Urinary bladder (tissue), 4 donors: ENCODE measurements around the gene EXOC6B. TPM values are rescaled to one million over a fixed set of nuclear protein-coding genes. Genes with fewer than 3 reads are reported as not detected.

Experiments used
- DNase-seq: peaks from one replicate; pipeline ENCODE4 v3.0.0-alpha.2; 2015; ENCODE audit errors: extremely low spot score
- H3K27ac ChIP-seq: one replicate; pipeline ENCODE4 v1.5.1; 2013; ENCODE audit warnings: low read depth, mild to moderate bottlenecking, moderate library complexity
- H3K36me3 ChIP-seq: one replicate; pipeline ENCODE4 v1.6.1; 2013; ENCODE audit warnings: mild to moderate bottlenecking, moderate library complexity; ENCODE audit not compliant: insufficient read depth
- H3K4me1 ChIP-seq: one replicate; pipeline ENCODE4 v1.6.1; 2013; ENCODE audit warnings: mild to moderate bottlenecking, moderate library complexity; ENCODE audit not compliant: insufficient read depth
- H3K4me3 ChIP-seq: one replicate; pipeline ENCODE4 v1.5.1; 2013; ENCODE audit warnings: low read depth, low read length
- WGBS: extraction: QIAGEN DNeasy Blood & Tissue Kit; methylation state at CpG from one replicate; pipeline ENCODE4 v1.1.7; 2013; 5-methylcytosine and 5-hydroxymethylcytosine counted together
- polyA plus RNA-seq: library from polyadenylated mRNA; stranded (reverse); fragments of 200-250 nt; gene quantifications from one replicate; pipeline ENCODE4 v1.2.3, GENCODE V29; 2013
- total RNA-seq: library from RNA; depleted of rRNA; stranded (reverse); fragments of >200 nt; gene quantifications from one replicate; pipeline ENCODE4 v1.2.3, GENCODE V29; 2014
- donor health status: healthy with polysubstance abuse.
- donor health status: healthy.

EXOC6B gene
- total and polyA plus RNA-seq, 2 donors: 14.5 to 47.6 TPM

GRCh38 chr2:72178551-72178950, 647.3 kb downstream of the EXOC6B start:
- 92% methylated on average over 2 of the region's 2 CpGs for WGBS
- Histone ChIP-seq H3K4me3 (no peak overlapping the region), H3K27ac (no peak overlapping the region), H3K36me3 (no peaks in the 10 kb centered on the region), H3K4me1 (no peaks in the 10 kb centered on the region)
- DNase-seq: no peak

DNA sequence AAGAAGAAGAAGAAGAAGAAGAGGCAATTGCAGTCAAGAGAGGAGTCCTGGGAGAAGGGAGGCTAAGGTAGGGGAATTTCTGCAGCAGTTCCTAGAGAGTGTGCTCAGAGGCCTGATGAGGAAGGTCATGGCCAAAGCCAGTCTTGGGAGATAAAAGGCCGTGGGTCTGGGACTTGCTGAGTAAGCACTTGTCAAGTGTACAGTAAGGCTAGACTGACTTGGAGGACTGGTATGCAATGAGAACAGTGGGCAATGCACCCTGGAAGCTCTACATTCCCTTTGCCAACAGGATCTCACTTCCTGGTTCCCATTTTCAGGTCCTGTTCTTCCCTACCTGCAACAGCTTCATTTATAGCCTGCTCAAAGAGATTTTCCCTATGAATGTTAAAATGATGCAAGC, 649.6 kb downstream of the EXOC6B start:
- no peak overlapping the region for H3K27ac ChIP-seq
- no peak for DNase-seq

GRCh38 chr2:72175636-72176035, 650.2 kb downstream of the EXOC6B start:
- Histone ChIP-seq H3K4me1 (no peaks in the 10 kb centered on the region), H3K4me3 (no peak overlapping the region), H3K36me3 (no peaks in the 10 kb centered on the region), H3K27ac (no peak overlapping the region)
- WGBS: 94% methylated on average over 4 of the region's 4 CpGs
- DNase-seq: no peak

More for the DNA sequence above, 649.6 kb downstream of the EXOC6B start:
- H3K4me1 ChIP-seq: no peaks in the 10 kb centered on the region
- no peaks in the 10 kb centered on the region for H3K36me3 ChIP-seq
- 71% methylated on average over 1 of the region's 1 CpG for WGBS
- no peak overlapping the region for H3K4me3 ChIP-seq

- 64% methylated on average over 8 of the region's 8 CpGs for WGBS
- no peak overlapping the region for H3K27ac ChIP-seq
Observed at GRCh38 chr2:72173640-72174321, 652.1 kb downstream of the EXOC6B start.

GRCh38 chr2:72172478-72172877, 653.4 kb downstream of the EXOC6B start:
- Histone ChIP-seq H3K4me3 (no peak overlapping the region), H3K4me1 (no peaks in the 10 kb centered on the region), H3K27ac (no peak overlapping the region), H3K36me3 (no peaks in the 10 kb centered on the region)
- DNase-seq: no peak
- 89% methylated on average over 2 of the region's 2 CpGs for WGBS

More at GRCh38 chr2:72173640-72174321, 652.1 kb downstream of the EXOC6B start:
- no peak for DNase-seq
- Histone ChIP-seq H3K4me1 (no peaks in the 10 kb centered on the region), H3K4me3 (no peak overlapping the region), H3K36me3 (no peaks in the 10 kb centered on the region)

DNA sequence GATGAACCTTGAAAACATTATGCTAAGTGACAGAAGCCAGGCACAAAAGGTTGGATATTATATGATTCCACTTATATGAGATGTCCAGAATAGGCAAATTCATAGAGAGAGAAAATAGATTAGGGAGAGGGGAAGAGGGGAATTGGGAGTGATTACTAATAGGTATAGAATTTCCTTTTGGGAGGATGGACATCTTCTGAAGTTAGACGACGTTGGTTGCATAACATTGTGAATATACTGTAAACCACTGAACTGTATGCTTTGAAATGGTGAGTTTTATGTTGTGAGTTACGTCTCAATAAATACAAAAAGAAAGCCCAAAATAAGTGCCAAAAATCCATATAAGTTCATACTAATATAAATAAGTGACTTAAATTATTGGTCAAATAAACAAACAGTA, 659.6 kb downstream of the EXOC6B start:
- Histone ChIP-seq H3K4me3 (no peak overlapping the region), H3K4me1 (no peaks in the 10 kb centered on the region), H3K27ac (no peak overlapping the region), H3K36me3 (no peaks in the 10 kb centered on the region)
- no peak for DNase-seq
- 71% methylated on average over 3 of the region's 3 CpGs for WGBS

GRCh38 chr2:72165792-72166191, 660.0 kb downstream of the EXOC6B start:
- 76% methylated on average over 3 of the region's 3 CpGs for WGBS
- no peaks in the 10 kb centered on the region for H3K36me3 ChIP-seq
- H3K27ac ChIP-seq: no peak overlapping the region
- no peak overlapping the region for H3K4me3 ChIP-seq
- DNase-seq: no peak
- no peaks in the 10 kb centered on the region for H3K4me1 ChIP-seq

GRCh38 chr2:72162574-72162973, 663.3 kb downstream of the EXOC6B start:
- no peak overlapping the region for H3K4me3 ChIP-seq
- H3K4me1 ChIP-seq: no peaks in the 10 kb centered on the region
- 91% methylated on average over 5 of the region's 5 CpGs for WGBS
- DNase-seq: no peak
- H3K27ac ChIP-seq: no peak overlapping the region
- no peaks in the 10 kb centered on the region for H3K36me3 ChIP-seq

GRCh38 chr2:72159211-72159993, 666.4 kb downstream of the EXOC6B start:
- DNase-seq: no peak
- Histone ChIP-seq H3K4me1 (no peaks in the 10 kb centered on the region), H3K36me3 (no peaks in the 10 kb centered on the region), H3K27ac (no peak overlapping the region), H3K4me3 (no peak overlapping the region)
- WGBS: 94% methylated on average over 12 of the region's 12 CpGs

DNA sequence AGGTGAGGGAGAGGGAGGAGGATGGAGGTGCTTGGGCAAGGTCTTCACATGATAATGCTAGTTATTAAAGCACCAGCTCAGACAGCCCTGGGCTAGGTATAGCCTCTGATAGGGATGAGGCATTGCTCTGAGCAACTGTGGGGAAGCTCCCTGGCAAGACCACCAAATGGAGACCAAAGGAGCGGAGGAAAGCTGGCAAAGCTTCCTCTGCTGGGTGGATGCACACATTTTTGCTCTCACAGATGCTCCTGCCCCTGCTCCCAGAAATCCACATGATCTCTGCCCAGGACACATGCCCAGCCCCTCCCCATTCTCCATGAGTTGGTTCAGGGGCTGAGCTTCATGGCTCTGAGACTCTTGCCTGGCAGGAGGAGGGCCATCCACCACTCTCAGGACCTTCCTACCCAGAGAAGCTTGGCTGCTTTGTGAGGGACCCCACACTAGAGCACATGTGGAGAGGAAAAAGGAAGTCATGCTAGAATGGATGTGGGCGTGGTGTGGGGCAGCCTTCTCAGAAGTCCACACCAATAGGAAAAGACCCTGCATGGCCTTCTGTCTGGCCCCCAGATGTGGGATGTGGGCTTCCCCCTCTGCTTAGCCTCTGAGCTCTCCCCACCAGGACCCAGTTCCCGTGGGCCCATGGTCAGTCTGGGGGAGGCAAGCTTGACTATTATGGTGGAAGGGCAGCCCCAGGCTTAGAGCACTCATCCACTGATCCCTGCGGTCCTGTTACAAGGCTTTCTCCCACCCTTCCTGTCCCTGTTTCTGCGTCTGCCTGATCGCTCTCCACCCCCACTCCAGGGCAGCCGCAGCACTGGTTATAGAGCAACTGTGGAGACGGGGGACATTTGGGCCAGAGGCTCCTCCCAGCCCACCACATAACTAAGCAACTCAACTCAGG, 667.7 kb downstream of the EXOC6B start:
- no peak for DNase-seq
- H3K4me3 ChIP-seq: no peak overlapping the region
- no peaks in the 10 kb centered on the region for H3K4me1 ChIP-seq
- WGBS: 83% methylated on average over 8 of the region's 8 CpGs
- no peaks in the 10 kb centered on the region for H3K36me3 ChIP-seq
- H3K27ac ChIP-seq: no peak overlapping the region

- no peaks in the 10 kb centered on the region for H3K36me3 ChIP-seq
- H3K4me3 ChIP-seq: no peak overlapping the region
- no peak for DNase-seq
- no peaks in the 10 kb centered on the region for H3K4me1 ChIP-seq
- H3K27ac ChIP-seq: no peak overlapping the region
- WGBS: 75% methylated on average over 2 of the region's 2 CpGs
Observed at GRCh38 chr2:72156872-72157271, 669.0 kb downstream of the EXOC6B start.

DNA sequence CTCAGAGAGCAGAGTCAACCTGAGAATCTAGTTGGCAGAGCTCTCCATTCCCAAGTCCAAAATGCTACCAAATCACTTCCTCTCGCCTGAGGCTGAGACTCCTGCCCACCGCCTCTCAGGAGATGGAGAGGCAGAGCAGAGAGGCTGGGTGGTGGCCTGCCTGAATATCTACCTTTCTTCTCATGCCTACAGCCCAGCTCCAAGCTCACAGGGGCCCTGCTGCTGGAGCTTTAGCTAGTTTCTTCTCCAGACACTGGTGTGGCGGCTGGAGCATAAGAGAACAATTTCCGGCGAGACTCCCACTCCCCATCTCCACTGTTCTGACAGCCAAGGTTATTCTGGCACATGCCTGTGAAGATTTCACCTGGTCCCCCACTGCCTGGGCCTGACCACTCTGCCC, 670.1 kb downstream of the EXOC6B start:
- Histone ChIP-seq H3K4me1 (no peaks in the 10 kb centered on the region), H3K27ac (no peak overlapping the region), H3K36me3 (no peaks in the 10 kb centered on the region), H3K4me3 (no peak overlapping the region)
- no peak for DNase-seq
- WGBS: 95% methylated on average over 5 of the region's 5 CpGs

DNA sequence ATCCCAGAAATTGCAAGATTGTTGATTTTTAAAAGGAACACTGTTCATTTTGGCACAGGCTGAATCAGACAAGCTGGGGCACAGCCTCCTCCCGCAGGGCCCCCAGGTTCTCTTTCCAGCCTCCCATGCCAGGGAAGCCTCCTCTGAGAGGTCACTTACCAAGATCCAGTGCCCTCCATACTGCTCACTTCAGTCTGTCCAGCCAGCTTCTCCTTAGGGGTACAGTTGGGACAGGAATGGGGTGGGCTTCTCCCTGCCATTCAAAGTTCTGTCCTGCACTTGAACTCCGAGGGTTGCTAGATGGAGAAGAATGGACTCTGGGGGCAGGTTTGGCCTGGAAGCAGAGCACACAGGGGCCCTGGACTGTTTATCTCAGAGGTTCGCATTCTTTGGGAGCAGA, 670.7 kb downstream of the EXOC6B start:
- H3K27ac ChIP-seq: no peak overlapping the region
- no peak for DNase-seq
- H3K4me3 ChIP-seq: no peak overlapping the region
- 89% methylated on average over 3 of the region's 3 CpGs for WGBS
- no peaks in the 10 kb centered on the region for H3K36me3 ChIP-seq
- no peaks in the 10 kb centered on the region for H3K4me1 ChIP-seq
